HEK293 (cell line): Measurements from ENCODE around the gene PRR15.

Source experiments
- CTCF ChIP-seq: fragments of 450-650 bp; formaldehyde crosslinking; IDR thresholded peaks from 2 replicates; pipeline ENCODE4 v1.5.1; 2016; ENCODE audit warnings: missing biosample characterization, missing genetic modification characterization
- KLF1 ChIP-seq: fragments of 450-650 bp; formaldehyde crosslinking; IDR thresholded peaks from 2 replicates; pipeline ENCODE4 v1.5.1; 2016; ENCODE audit warnings: missing biosample characterization, missing genetic modification characterization
- MEIS1 ChIP-seq: sonication (generic); formaldehyde crosslinking; IDR thresholded peaks from 2 replicates; pipeline ENCODE4 v1.8.1; 2022; ENCODE audit warnings: missing genetic modification reagents, mild to moderate bottlenecking, borderline replicate concordance
- PBX3 ChIP-seq: sonication (generic); formaldehyde crosslinking; IDR thresholded peaks from 2 replicates; pipeline ENCODE4 v1.8.1; 2022; ENCODE audit warnings: mild to moderate bottlenecking, moderate library complexity, missing genetic modification reagents
- PRDM2 ChIP-seq: fragments of 450-650 bp; formaldehyde crosslinking; IDR thresholded peaks from 2 replicates; pipeline ENCODE4 v1.5.1; 2016; ENCODE audit warnings: missing biosample characterization, missing genetic modification characterization, borderline replicate concordance
- REPIN1 ChIP-seq: fragments of 450-650 bp; formaldehyde crosslinking; IDR thresholded peaks from 2 replicates; pipeline ENCODE4 v1.5.1; 2017; ENCODE audit warnings: missing biosample characterization, missing genetic modification characterization, low read depth
- SETDB1 ChIP-seq: IDR thresholded peaks from one replicate; pipeline ENCODE4 v1.6.1; 2017; ENCODE audit warnings: mild to moderate bottlenecking, low read length, moderate library complexity, mixed read lengths; ENCODE audit not compliant: insufficient read length
- YY2 ChIP-seq: fragments of 450-650 bp; formaldehyde crosslinking; IDR thresholded peaks from 2 replicates; pipeline ENCODE4 v1.5.1; 2016; ENCODE audit warnings: missing biosample characterization, missing genetic modification characterization
- ZBTB8A ChIP-seq: fragments of 450-650 bp; formaldehyde crosslinking; IDR thresholded peaks from 2 replicates; pipeline ENCODE4 v1.5.1; 2016; ENCODE audit warnings: missing biosample characterization, missing genetic modification characterization
- ZNF148 ChIP-seq: fragments of 450-650 bp; formaldehyde crosslinking; IDR thresholded peaks from 2 replicates; pipeline ENCODE4 v1.5.0; 2017; ENCODE audit warnings: missing biosample characterization, missing genetic modification characterization, borderline replicate concordance
- ZNF404 ChIP-seq: fragments of 450-650 bp; formaldehyde crosslinking; IDR thresholded peaks from 2 replicates; pipeline ENCODE4 v1.5.1; 2017; ENCODE audit warnings: missing biosample characterization, missing genetic modification characterization
- ZNF521 ChIP-seq: fragments of 450-650 bp; formaldehyde crosslinking; IDR thresholded peaks from 2 replicates; pipeline ENCODE4 v1.5.1; 2017; ENCODE audit warnings: missing biosample characterization, mild to moderate bottlenecking, missing genetic modification characterization
- ZNF777 ChIP-seq: fragments of 450-650 bp; formaldehyde crosslinking; IDR thresholded peaks from 2 replicates; pipeline ENCODE4 v1.5.1; 2017; ENCODE audit warnings: missing biosample characterization, missing genetic modification characterization, borderline replicate concordance
- ZNF792 ChIP-seq: fragments of 450-650 bp; formaldehyde crosslinking; IDR thresholded peaks from 2 replicates; pipeline ENCODE4 v1.5.1; 2016; ENCODE audit warnings: missing biosample characterization, missing genetic modification characterization

- TF ChIP-seq SETDB1 (no peak), ZNF521 (tag by site-specific recombination) (no peak), ZNF148 (tag by site-specific recombination) (no peak), ZBTB8A (no peak), MEIS1 (CRISPR knock-in tag) (no peak), KLF1 (no peak), CTCF (tag by site-specific recombination) (no peak), PRDM2 (no peak), REPIN1 (tag by site-specific recombination) (no peak), ZNF777 (tag by site-specific recombination) (no peak), YY2 (tag by site-specific recombination) (no peak), ZNF404 (tag by site-specific recombination) (no peak), PBX3 (no peak), ZNF792 (no peak)
Measured at GRCh38 chr7:29565224-29565630, 1.6 kb downstream of the PRR15 start.
